Measurements from ENCODE around the gene CTSF. TPM values are rescaled to one million over a fixed set of nuclear protein-coding genes. Genes with fewer than 3 reads are reported as not detected.

The CTSF gene
- total and polyA plus RNA-seq, 2 experiments from 2014 or later = 0.60 to 1.1 TPM

- Histone ChIP-seq H3K9me2 (replicated peaks; ENCODE audit: insufficient read depth) (no peaks in the 10 kb centered on the region), H4K20me1 (ENCODE audit: insufficient read depth, poor library complexity, severe bottlenecking) (no peaks in the 10 kb centered on the region), H3K36me3 (replicated peaks; ENCODE audit: insufficient read depth, low read depth) (no peaks in the 10 kb centered on the region), H3K79me2 (no peaks in the 10 kb centered on the region), H3K9me3 (ENCODE audit: low read depth) (no peaks in the 10 kb centered on the region), H3K27me3 (no peaks in the 10 kb centered on the region), H3K27ac (no peak overlapping the region), H3K4me1 (ENCODE audit: insufficient read depth) (no peaks in the 10 kb centered on the region), H3K4me3 (no peak overlapping the region), H2AFZ (no peak overlapping the region), H3K4me2 (no peak overlapping the region)
- 86% methylated on average over 14 of the region's 14 CpGs for WGBS (ENCODE audit: low lambda C conversion rate, missing lambda C conversion rate)
- DNase-seq (ENCODE audit: low spot score) = no peak
- TF ChIP-seq EZH2 (IDR thresholded peaks at IDR 0.05; ENCODE audit: borderline replicate concordance) (no peak), EZH2phosphoT487 (IDR thresholded peaks at IDR 0.05; ENCODE audit: low read depth, severe bottlenecking, unreplicated experiment) (no peak)
- TF ChIP-seq, protein P1, sequence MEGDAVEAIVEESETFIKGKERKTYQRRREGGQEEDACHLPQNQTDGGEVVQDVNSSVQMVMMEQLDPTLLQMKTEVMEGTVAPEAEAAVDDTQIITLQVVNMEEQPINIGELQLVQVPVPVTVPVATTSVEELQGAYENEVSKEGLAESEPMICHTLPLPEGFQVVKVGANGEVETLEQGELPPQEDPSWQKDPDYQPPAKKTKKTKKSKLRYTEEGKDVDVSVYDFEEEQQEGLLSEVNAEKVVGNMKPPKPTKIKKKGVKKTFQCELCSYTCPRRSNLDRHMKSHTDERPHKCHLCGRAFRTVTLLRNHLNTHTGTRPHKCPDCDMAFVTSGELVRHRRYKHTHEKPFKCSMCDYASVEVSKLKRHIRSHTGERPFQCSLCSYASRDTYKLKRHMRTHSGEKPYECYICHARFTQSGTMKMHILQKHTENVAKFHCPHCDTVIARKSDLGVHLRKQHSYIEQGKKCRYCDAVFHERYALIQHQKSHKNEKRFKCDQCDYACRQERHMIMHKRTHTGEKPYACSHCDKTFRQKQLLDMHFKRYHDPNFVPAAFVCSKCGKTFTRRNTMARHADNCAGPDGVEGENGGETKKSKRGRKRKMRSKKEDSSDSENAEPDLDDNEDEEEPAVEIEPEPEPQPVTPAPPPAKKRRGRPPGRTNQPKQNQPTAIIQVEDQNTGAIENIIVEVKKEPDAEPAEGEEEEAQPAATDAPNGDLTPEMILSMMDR (IDR thresholded peaks at IDR 0.05; ENCODE audit: poor library complexity) = no peak
Observed at GRCh38 chr11:66561178-66561974, 7.0 kb downstream of the CTSF start.

DNA sequence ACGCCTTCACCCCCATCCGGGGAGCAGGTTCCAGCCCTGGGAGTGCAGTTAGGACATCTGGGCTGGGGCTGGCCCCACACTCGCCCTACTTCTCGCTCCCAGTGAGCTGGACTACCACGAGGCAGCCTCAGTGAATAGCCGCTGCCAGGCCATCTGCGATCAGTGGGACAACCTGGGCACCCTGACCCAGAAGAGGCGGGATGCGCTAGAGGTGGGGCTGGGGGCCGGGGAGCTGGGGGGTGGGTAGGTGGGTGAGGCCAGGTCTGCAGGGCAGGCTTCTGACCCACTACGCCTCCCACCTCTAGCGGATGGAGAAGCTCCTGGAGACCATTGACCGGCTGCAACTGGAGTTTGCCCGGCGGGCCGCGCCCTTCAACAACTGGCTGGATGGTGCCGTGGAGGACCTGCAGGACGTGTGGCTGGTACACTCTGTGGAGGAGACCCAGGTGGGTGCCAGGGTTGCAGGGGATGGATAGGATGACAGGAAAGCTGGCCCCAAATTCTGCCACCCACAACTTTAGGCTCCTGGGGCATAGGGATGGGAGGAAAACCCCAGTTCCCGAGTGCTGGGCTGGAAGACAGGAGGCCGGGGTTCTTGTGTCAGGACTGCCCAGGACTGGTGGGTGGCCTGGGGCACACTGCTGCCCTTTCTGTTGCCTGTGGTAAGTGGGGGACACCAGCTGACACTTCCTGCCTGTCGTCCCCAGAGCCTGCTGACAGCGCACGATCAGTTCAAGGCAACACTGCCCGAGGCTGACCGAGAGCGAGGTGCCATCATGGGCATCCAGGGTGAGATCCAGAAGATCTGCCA lies 8.3 kb downstream of the CTSF start:
- no peaks in the 10 kb centered on the region for H3K79me2 ChIP-seq
- H3K36me3 ChIP-seq (replicated peaks; ENCODE audit: insufficient read depth, low read depth) = no peaks in the 10 kb centered on the region
- H3K9me2 ChIP-seq (replicated peaks; ENCODE audit: insufficient read depth) = no peaks in the 10 kb centered on the region
- no peaks in the 10 kb centered on the region for H4K20me1 ChIP-seq (ENCODE audit: insufficient read depth, poor library complexity, severe bottlenecking)
- no peaks in the 10 kb centered on the region for H3K27me3 ChIP-seq
- no peaks in the 10 kb centered on the region for H3K9me3 ChIP-seq (ENCODE audit: low read depth)
- no peak for TF ChIP-seq EZH2phosphoT487 (IDR thresholded peaks at IDR 0.05; ENCODE audit: low read depth, severe bottlenecking, unreplicated experiment)
- TF ChIP-seq, protein P1 (IDR thresholded peaks at IDR 0.05; ENCODE audit: poor library complexity) = no peak
- TF ChIP-seq EZH2 (IDR thresholded peaks at IDR 0.05; ENCODE audit: borderline replicate concordance) = no peak
- 89% methylated on average over 16 of the region's 27 CpGs for WGBS (ENCODE audit: low lambda C conversion rate, missing lambda C conversion rate)
- H2AFZ ChIP-seq = no peak overlapping the region
- no peaks in the 10 kb centered on the region for H3K4me1 ChIP-seq (ENCODE audit: insufficient read depth)
- H3K4me3 ChIP-seq = no peak overlapping the region
- no peak for DNase-seq (ENCODE audit: low spot score)
- no peak overlapping the region for H3K27ac ChIP-seq
- H3K4me2 ChIP-seq = no peak overlapping the region

DNA sequence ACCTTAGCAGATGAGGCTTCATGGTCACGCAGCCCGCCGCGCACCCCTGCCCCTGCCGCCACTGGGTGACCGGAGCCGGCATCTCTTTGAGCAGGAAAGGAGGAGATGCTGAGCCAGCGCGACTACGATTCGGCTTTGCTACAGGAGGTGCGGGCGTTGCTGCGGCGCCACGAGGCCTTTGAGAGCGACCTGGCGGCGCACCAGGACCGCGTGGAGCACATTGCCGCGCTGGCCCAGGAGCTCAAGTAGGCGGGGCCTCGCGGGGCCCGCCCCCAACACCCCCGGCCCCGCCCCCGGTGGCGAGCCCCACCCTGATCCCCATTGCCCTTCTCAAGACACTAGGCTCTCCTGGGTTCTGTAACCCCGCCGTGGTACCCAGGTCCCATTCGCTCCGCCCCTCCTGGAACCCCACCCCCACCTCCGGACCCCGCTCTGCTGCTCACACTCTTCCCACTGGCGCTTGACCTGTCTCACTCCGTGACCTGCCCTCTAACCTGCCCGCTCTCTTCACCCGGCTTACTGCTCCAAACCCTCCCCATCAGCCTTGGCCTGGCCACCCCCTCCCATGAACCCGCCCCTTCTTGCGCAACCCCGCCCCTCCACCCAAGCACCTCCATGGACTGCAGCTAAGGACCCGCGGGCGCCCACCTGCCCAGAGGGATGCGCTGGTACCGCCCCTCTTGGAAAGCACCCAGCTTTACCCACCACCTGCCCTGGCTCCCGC lies 9.1 kb downstream of the CTSF start:
- H3K9me3 ChIP-seq (ENCODE audit: low read depth) = no peaks in the 10 kb centered on the region
- no peak for TF ChIP-seq EZH2phosphoT487 (IDR thresholded peaks at IDR 0.05; ENCODE audit: low read depth, severe bottlenecking, unreplicated experiment)
- TF ChIP-seq, protein P1 (IDR thresholded peaks at IDR 0.05; ENCODE audit: poor library complexity) = no peak
- TF ChIP-seq EZH2 (IDR thresholded peaks at IDR 0.05; ENCODE audit: borderline replicate concordance) = no peak
- no peaks in the 10 kb centered on the region for H3K36me3 ChIP-seq (replicated peaks; ENCODE audit: insufficient read depth, low read depth)
- no peaks in the 10 kb centered on the region for H4K20me1 ChIP-seq (ENCODE audit: insufficient read depth, poor library complexity, severe bottlenecking)
- H3K4me1 ChIP-seq (ENCODE audit: insufficient read depth) = no peaks in the 10 kb centered on the region
- H3K79me2 ChIP-seq = no peaks in the 10 kb centered on the region
- H2AFZ ChIP-seq = no peak overlapping the region
- no peak overlapping the region for H3K27ac ChIP-seq
- WGBS (ENCODE audit: low lambda C conversion rate, missing lambda C conversion rate) = 94% methylated on average over 42 of the region's 50 CpGs
- H3K4me2 ChIP-seq = no peak overlapping the region
- no peak for DNase-seq (ENCODE audit: low spot score)
- no peak overlapping the region for H3K4me3 ChIP-seq
- no peaks in the 10 kb centered on the region for H3K9me2 ChIP-seq (replicated peaks; ENCODE audit: insufficient read depth)
- no peaks in the 10 kb centered on the region for H3K27me3 ChIP-seq
